T-helper 17 cell (primary cell): ENCODE results near the gene PRKAR1B. TPM values are rescaled to one million over a fixed set of nuclear protein-coding genes. Genes with fewer than 3 reads are reported as not detected.

ENCODE experiments used
- ATAC-seq: fragments of 150-1000 bp; cut with Tn5 transposase; 2 replicates; pipeline ENCODE4 v1.10.0; 2021; ENCODE audit warnings: mild to moderate bottlenecking, moderate library complexity
- DNase-seq, 3 donors: peaks; one replicate each; pipeline versions ENCODE4 v3.0.0 to v3.0.0-alpha.2; 2020 to 2021
- H3K9me3 ChIP-seq: one replicate; pipeline ENCODE4 v1.7.0; 2013; ENCODE audit warnings: low read length, mild to moderate bottlenecking; ENCODE audit not compliant: control insufficient read depth, poor library complexity, severe bottlenecking
- H3K27ac Mint-ChIP-seq: one replicate; pipeline ENCODE4 v1.8.0; 2022; ENCODE audit warnings: mild to moderate bottlenecking, moderate library complexity, mixed read lengths
- H3K27me3 Mint-ChIP-seq: one replicate; pipeline ENCODE4 v1.8.0; 2022; ENCODE audit warnings: mixed read lengths
- H3K36me3 Mint-ChIP-seq: one replicate; pipeline ENCODE4 v1.8.0; 2022; ENCODE audit warnings: low read depth, mixed read lengths
- H3K4me1 Mint-ChIP-seq: one replicate; pipeline ENCODE4 v1.8.0; 2022; ENCODE audit warnings: mild to moderate bottlenecking, mixed read lengths
- H3K4me3 Mint-ChIP-seq: one replicate; pipeline ENCODE4 v1.8.0; 2022; ENCODE audit warnings: mild to moderate bottlenecking, moderate library complexity, mixed read lengths
- total RNA-seq, 4 donors: library from RNA in 2 of 4; stranded (reverse) in 2 of 4; gene quantifications; one replicate each; pipeline ENCODE4 v1.2.3 and lab custom pipeline; 2022 to 2026

The PRKAR1B gene
- total RNA-seq, 2 donors from 2014 or later: 10.0 to 22.1 TPM

GRCh38 chr7:507623-508300, 219.3 kb downstream of the PRKAR1B start:
- no peaks in the 10 kb centered on the region for H3K9me3 ChIP-seq
- Mint-ChIP-seq H3K27ac (no peak overlapping the region), H3K4me3 (no peak overlapping the region), H3K4me1 (no peaks in the 10 kb centered on the region), H3K36me3 (no peaks in the 10 kb centered on the region), H3K27me3 (no peaks in the 10 kb centered on the region)
- ATAC-seq (no peak), DNase-seq (no peak)

GRCh38 chr7:506921-507622, 220.0 kb downstream of the PRKAR1B start:
- no peak overlapping the region for H3K27ac Mint-ChIP-seq
- no peaks in the 10 kb centered on the region for H3K4me1 Mint-ChIP-seq
- H3K9me3 ChIP-seq: no peaks in the 10 kb centered on the region
- DNase-seq (no peak), ATAC-seq (no peak)
- no peaks in the 10 kb centered on the region for H3K27me3 Mint-ChIP-seq
- H3K36me3 Mint-ChIP-seq: no peaks in the 10 kb centered on the region
- no peak overlapping the region for H3K4me3 Mint-ChIP-seq

- Mint-ChIP-seq H3K27me3 (no peaks in the 10 kb centered on the region), H3K4me3 (no peak overlapping the region), H3K36me3 (no peaks in the 10 kb centered on the region), H3K4me1 (no peaks in the 10 kb centered on the region), H3K27ac (no peak overlapping the region)
- ATAC-seq (no peak), DNase-seq (no peak)
- H3K9me3 ChIP-seq: no peaks in the 10 kb centered on the region
Measured at GRCh38 chr7:506391-506831, 220.7 kb downstream of the PRKAR1B start.

- ATAC-seq: no peak
- Mint-ChIP-seq H3K4me1 (no peaks in the 10 kb centered on the region), H3K4me3 (no peak overlapping the region), H3K36me3 (no peaks in the 10 kb centered on the region), H3K27me3 (no peaks in the 10 kb centered on the region), H3K27ac (no peak overlapping the region)
- H3K9me3 ChIP-seq: no peaks in the 10 kb centered on the region
- DNase-seq: no peak
Measured at GRCh38 chr7:505171-505570, 221.9 kb downstream of the PRKAR1B start.

GRCh38 chr7:504221-505111, 222.6 kb downstream of the PRKAR1B start:
- ATAC-seq: no peak
- Mint-ChIP-seq H3K27ac (no peak overlapping the region), H3K4me3 (no peak overlapping the region), H3K4me1 (no peaks in the 10 kb centered on the region), H3K27me3 (no peaks in the 10 kb centered on the region), H3K36me3 (no peaks in the 10 kb centered on the region)
- no peak for DNase-seq
- no peaks in the 10 kb centered on the region for H3K9me3 ChIP-seq

GRCh38 chr7:503575-504111, 223.4 kb downstream of the PRKAR1B start:
- H3K4me1 Mint-ChIP-seq: no peaks in the 10 kb centered on the region
- DNase-seq (no peak), ATAC-seq (no peak)
- H3K27ac Mint-ChIP-seq: no peak overlapping the region
- H3K36me3 Mint-ChIP-seq: no peaks in the 10 kb centered on the region
- H3K9me3 ChIP-seq: no peaks in the 10 kb centered on the region
- H3K4me3 Mint-ChIP-seq: no peak overlapping the region
- H3K27me3 Mint-ChIP-seq: no peaks in the 10 kb centered on the region

GRCh38 chr7:502296-502695, 224.8 kb downstream of the PRKAR1B start:
- H3K27me3 Mint-ChIP-seq: no peaks in the 10 kb centered on the region

GRCh38 chr7:501526-501925, 225.6 kb downstream of the PRKAR1B start:
- peaks cover 3% of the 10 kb centered on the region for H3K4me1 Mint-ChIP-seq
- no peaks in the 10 kb centered on the region for H3K27me3 Mint-ChIP-seq
- no peak overlapping the region for H3K27ac Mint-ChIP-seq
- H3K9me3 ChIP-seq: no peaks in the 10 kb centered on the region
- no peaks in the 10 kb centered on the region for H3K36me3 Mint-ChIP-seq
- ATAC-seq (no peak), DNase-seq (no peak)
- no peak overlapping the region for H3K4me3 Mint-ChIP-seq

More at GRCh38 chr7:502296-502695, 224.8 kb downstream of the PRKAR1B start:
- ATAC-seq (no peak), DNase-seq (no peak)
- H3K9me3 ChIP-seq: no peaks in the 10 kb centered on the region
- H3K4me3 Mint-ChIP-seq: no peak overlapping the region
- peaks cover 3% of the 10 kb centered on the region for H3K4me1 Mint-ChIP-seq
- H3K27ac Mint-ChIP-seq: no peak overlapping the region
- no peaks in the 10 kb centered on the region for H3K36me3 Mint-ChIP-seq

GRCh38 chr7:500521-501420, 226.3 kb downstream of the PRKAR1B start:
- no peak for ATAC-seq
- DNase-seq: no peak
- Mint-ChIP-seq H3K36me3 (no peaks in the 10 kb centered on the region), H3K27ac (no peak overlapping the region), H3K4me3 (no peak overlapping the region), H3K4me1 (peaks cover 3% of the 10 kb centered on the region), H3K27me3 (no peaks in the 10 kb centered on the region)
- H3K9me3 ChIP-seq: no peaks in the 10 kb centered on the region

GRCh38 chr7:499853-500485, 227.1 kb downstream of the PRKAR1B start:
- no peak for DNase-seq
- ATAC-seq: no peak
- no peaks in the 10 kb centered on the region for H3K9me3 ChIP-seq
- Mint-ChIP-seq H3K36me3 (no peaks in the 10 kb centered on the region), H3K27ac (no peak overlapping the region), H3K4me1 (peaks cover 3% of the 10 kb centered on the region), H3K4me3 (no peak overlapping the region), H3K27me3 (no peaks in the 10 kb centered on the region)
